Osteoblast (primary cell): ENCODE measurements around the gene DLK2. TPM values are rescaled to one million over a fixed set of nuclear protein-coding genes. Genes with fewer than 3 reads are reported as not detected.

Experiments
- DNase-seq: peaks from one replicate; pipeline ENCODE4 v3.0.0; 2011; ENCODE audit warnings: low spot score, mixed read lengths; ENCODE audit not compliant: insufficient read length; ENCODE audit errors: missing footprints
- H2AFZ ChIP-seq: 2 replicates; pipeline ENCODE4 v1.6.0; 2011; ENCODE audit warnings: mild to moderate bottlenecking, low read length
- H3K27ac ChIP-seq: 2 replicates; pipeline ENCODE4 v1.5.1; 2011; ENCODE audit warnings: mild to moderate bottlenecking, low read depth, low read length, moderate library complexity
- H3K27me3 ChIP-seq: 2 replicates; pipeline ENCODE4 v1.6.0; 2012; ENCODE audit warnings: mild to moderate bottlenecking, control low read depth, inconsistent platforms, low read length, moderate library complexity; ENCODE audit not compliant: insufficient read depth
- H3K36me3 ChIP-seq: 2 replicates; pipeline ENCODE4 v1.5.1; 2011; ENCODE audit warnings: mild to moderate bottlenecking, low read length, control low read depth, moderate library complexity; ENCODE audit not compliant: insufficient read depth
- H3K4me1 ChIP-seq: 2 replicates; pipeline ENCODE4 v1.5.1; 2011; ENCODE audit warnings: mild to moderate bottlenecking, low read length, control low read depth, moderate library complexity; ENCODE audit not compliant: insufficient read depth
- H3K4me2 ChIP-seq: 2 replicates; pipeline ENCODE4 v1.6.0; 2011; ENCODE audit warnings: mild to moderate bottlenecking, low read length; ENCODE audit not compliant: insufficient read depth
- H3K4me3 ChIP-seq: fragments of 200-600 bp; sonication (generic); 3 replicates; pipeline ENCODE4 v1.5.1; 2012; ENCODE audit warnings: mild to moderate bottlenecking, low read length, inconsistent platforms; ENCODE audit not compliant: insufficient read depth
- H3K79me2 ChIP-seq: 2 replicates; pipeline ENCODE4 v1.6.0; 2012; ENCODE audit warnings: mild to moderate bottlenecking, low read length, control low read depth, inconsistent platforms; ENCODE audit not compliant: insufficient read depth
- H3K9me3 ChIP-seq: 2 replicates; pipeline ENCODE4 v1.5.1; 2011; ENCODE audit warnings: low read depth, low read length, control low read depth
- H4K20me1 ChIP-seq: 2 replicates; pipeline ENCODE4 v1.6.0; 2012; ENCODE audit warnings: mild to moderate bottlenecking, low read length, control low read depth; ENCODE audit not compliant: insufficient read depth
- CTCF ChIP-seq: IDR thresholded peaks from 2 replicates; pipeline ENCODE4 v1.5.1; 2011; ENCODE audit warnings: mild to moderate bottlenecking, low read depth, low read length, moderate library complexity; ENCODE audit errors: extremely low read depth
- total RNA-seq: library from RNA; depleted of rRNA; stranded (reverse); fragments of >200 nt; gene quantifications from 2 replicates; pipeline ENCODE4 v1.2.3, GENCODE V29; 2012

Gene DLK2
- total RNA-seq, 1 donor: not detected

GRCh38 chr6:43451348-43451747 is 4.0 kb downstream of the DLK2 start:
- Histone ChIP-seq H3K4me3 (no peak overlapping the region), H3K4me2 (no peak overlapping the region), H4K20me1 (no peaks in the 10 kb centered on the region), H3K27ac (no peak overlapping the region), H3K4me1 (peaks cover 4% of the 10 kb centered on the region), H2AFZ (no peak overlapping the region), H3K27me3 (peaks cover 8% of the 10 kb centered on the region), H3K79me2 (no peaks in the 10 kb centered on the region), H3K9me3 (no peaks in the 10 kb centered on the region), H3K36me3 (peaks cover 47% of the 10 kb centered on the region)
- TF ChIP-seq CTCF: no peak
- DNase-seq: no peak

- H3K4me1 ChIP-seq: peaks cover 4% of the 10 kb centered on the region
- H3K36me3 ChIP-seq: peaks cover 47% of the 10 kb centered on the region
- no peak overlapping the region for H2AFZ ChIP-seq
- no peaks in the 10 kb centered on the region for H3K9me3 ChIP-seq
- no peaks in the 10 kb centered on the region for H3K79me2 ChIP-seq
- peaks cover 2% of the 10 kb centered on the region for H3K27me3 ChIP-seq
- H3K27ac ChIP-seq: no peak overlapping the region
- H3K4me3 ChIP-seq: no peak overlapping the region
- H3K4me2 ChIP-seq: no peak overlapping the region
- no peak for TF ChIP-seq CTCF
- DNase-seq: no peak
- no peaks in the 10 kb centered on the region for H4K20me1 ChIP-seq
These were observed 4.6 kb downstream of the DLK2 start for GRCh38 chr6:43450699-43451131.

- no peak overlapping the region for H3K4me3 ChIP-seq
- H3K9me3 ChIP-seq: no peaks in the 10 kb centered on the region
- no peaks in the 10 kb centered on the region for H3K79me2 ChIP-seq
- H2AFZ ChIP-seq: no peak overlapping the region
- H4K20me1 ChIP-seq: no peaks in the 10 kb centered on the region
- H3K4me2 ChIP-seq: no peak overlapping the region
- H3K27ac ChIP-seq: no peak overlapping the region
- peaks cover 50% of the 10 kb centered on the region for H3K36me3 ChIP-seq
- TF ChIP-seq CTCF: no peak
- no peaks in the 10 kb centered on the region for H3K27me3 ChIP-seq
- no peak for DNase-seq
- no peaks in the 10 kb centered on the region for H3K4me1 ChIP-seq
These were observed 6.4 kb downstream of the DLK2 start for GRCh38 chr6:43448916-43449315.

- no peaks in the 10 kb centered on the region for H3K27me3 ChIP-seq
- no peak overlapping the region for H2AFZ ChIP-seq
- no peaks in the 10 kb centered on the region for H4K20me1 ChIP-seq
- no peaks in the 10 kb centered on the region for H3K4me1 ChIP-seq
- peaks cover 53% of the 10 kb centered on the region for H3K36me3 ChIP-seq
- H3K27ac ChIP-seq: no peak overlapping the region
- H3K9me3 ChIP-seq: no peaks in the 10 kb centered on the region
- H3K4me3 ChIP-seq: no peak overlapping the region
- TF ChIP-seq CTCF: no peak
- no peak overlapping the region for H3K4me2 ChIP-seq
- no peaks in the 10 kb centered on the region for H3K79me2 ChIP-seq
- no peak for DNase-seq
These were observed 7.7 kb downstream of the DLK2 start for GRCh38 chr6:43447604-43448003.
